T-helper 17 cell (primary cell): ENCODE results near the gene TMEM126A. TPM values are rescaled to one million over a fixed set of nuclear protein-coding genes. Genes with fewer than 3 reads are reported as not detected.
"Not testable (repeated sequence)": the region's sequence is repeated elsewhere in the genome, so short reads cannot be mapped to it uniquely, and the experiment has no call there.

ENCODE experiments used
- ATAC-seq: fragments of 150-1000 bp; cut with Tn5 transposase; 2 replicates; pipeline ENCODE4 v1.10.0; 2021; ENCODE audit warnings: mild to moderate bottlenecking, moderate library complexity
- DNase-seq, 3 donors: peaks; one replicate each; pipeline versions ENCODE4 v3.0.0 to v3.0.0-alpha.2; 2020 to 2021
- H3K9me3 ChIP-seq: one replicate; pipeline ENCODE4 v1.7.0; 2013; ENCODE audit warnings: low read length, mild to moderate bottlenecking; ENCODE audit not compliant: control insufficient read depth, poor library complexity, severe bottlenecking
- H3K27ac Mint-ChIP-seq: one replicate; pipeline ENCODE4 v1.8.0; 2022; ENCODE audit warnings: mild to moderate bottlenecking, moderate library complexity, mixed read lengths
- H3K27me3 Mint-ChIP-seq: one replicate; pipeline ENCODE4 v1.8.0; 2022; ENCODE audit warnings: mixed read lengths
- H3K36me3 Mint-ChIP-seq: one replicate; pipeline ENCODE4 v1.8.0; 2022; ENCODE audit warnings: low read depth, mixed read lengths
- H3K4me1 Mint-ChIP-seq: one replicate; pipeline ENCODE4 v1.8.0; 2022; ENCODE audit warnings: mild to moderate bottlenecking, mixed read lengths
- H3K4me3 Mint-ChIP-seq: one replicate; pipeline ENCODE4 v1.8.0; 2022; ENCODE audit warnings: mild to moderate bottlenecking, moderate library complexity, mixed read lengths
- total RNA-seq, 4 donors: library from RNA in 2 of 4; stranded (reverse) in 2 of 4; gene quantifications; one replicate each; pipeline ENCODE4 v1.2.3 and lab custom pipeline; 2022 to 2026

The TMEM126A gene
- total RNA-seq, 2 donors from 2014 or later, result 19.6 to 21.1 TPM

DNA sequence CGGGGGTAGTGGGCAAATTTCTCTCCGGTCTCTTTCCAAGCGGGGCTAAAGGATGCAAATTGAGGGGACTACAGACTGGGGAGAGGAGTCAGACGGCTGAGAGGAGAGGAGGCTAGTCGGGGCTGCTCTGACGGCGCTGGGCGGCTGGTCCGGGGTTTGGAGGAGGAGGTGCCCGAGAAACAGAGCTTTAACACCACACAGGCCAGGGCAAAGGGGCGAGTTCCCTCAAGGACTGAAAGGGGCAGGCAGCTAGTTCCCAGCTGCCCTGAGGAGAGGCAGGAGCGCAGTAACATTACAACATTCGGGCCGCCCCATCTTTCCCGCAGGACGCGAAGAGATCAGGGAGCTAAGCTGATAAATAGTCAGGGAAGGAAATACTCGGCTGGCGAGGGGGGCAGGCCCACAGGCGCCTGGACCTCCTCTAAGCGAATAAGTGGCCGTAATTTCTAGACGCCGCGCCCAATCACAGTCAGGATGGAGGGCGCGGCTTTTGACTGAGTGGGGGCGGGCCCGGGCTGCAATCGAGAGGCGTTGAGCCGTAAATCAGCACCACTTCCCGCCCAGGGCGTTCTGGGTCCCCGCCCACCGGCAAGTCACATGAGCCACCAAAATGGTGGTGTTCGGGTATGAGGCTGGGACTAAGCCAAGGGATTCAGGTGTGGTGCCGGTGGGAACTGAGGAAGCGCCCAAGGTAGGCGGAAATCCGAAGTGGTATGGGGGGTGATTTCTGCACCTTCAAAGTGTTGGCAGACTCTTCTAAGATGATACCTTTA is 19.6 kb upstream of the TMEM126A start, which contains the start of gene TMEM126B:
Gene TMEM126B (plus strand): TSS at position 596 of the 773 bp plus-strand sequence. CDS start 15 bp downstream, at position 611.
- peaks cover 25% of the 10 kb centered on the region for H3K4me1 Mint-ChIP-seq
- DNase-seq, result peak; percentile 90 to 94 (median 90)
- peak within 1 kb of the TSS; percentile 99 for H3K27ac Mint-ChIP-seq
- peaks cover 6% of the 10 kb centered on the region for H3K36me3 Mint-ChIP-seq
- ATAC-seq, result peak; percentile 98
- H3K9me3 ChIP-seq, result no peaks in the 10 kb centered on the region
- H3K4me3 Mint-ChIP-seq, result peak within 1 kb of the TSS; percentile 98
- peaks cover 4% of the 10 kb centered on the region for H3K27me3 Mint-ChIP-seq

DNA sequence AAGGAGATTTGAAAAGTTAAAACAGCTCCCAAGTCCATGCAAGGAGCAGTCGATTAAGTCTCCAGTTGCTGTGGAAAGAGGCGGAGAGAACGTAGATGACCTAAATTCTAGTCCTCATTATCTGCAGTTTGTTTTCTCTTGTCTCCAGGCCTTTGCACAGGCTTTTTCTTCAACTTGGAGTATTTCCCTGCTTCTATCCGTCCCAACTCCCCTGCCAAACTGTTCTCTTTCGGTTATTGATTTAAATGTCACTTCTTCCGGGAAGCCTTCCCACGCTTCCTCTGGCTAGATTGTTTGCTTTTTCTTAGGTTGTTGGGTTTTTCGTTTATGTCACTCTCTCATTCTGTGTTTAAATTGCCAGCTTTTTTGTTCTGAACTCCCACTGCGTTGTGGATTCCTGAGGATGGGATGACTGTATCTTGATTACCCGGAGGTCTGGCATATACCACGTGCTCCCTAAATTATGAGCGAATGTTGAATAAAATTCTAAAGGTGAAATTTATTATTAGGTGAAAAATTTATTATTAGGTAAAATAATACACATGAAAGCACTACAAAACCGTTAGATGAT is 18.9 kb upstream of the TMEM126A start:
- H3K9me3 ChIP-seq, result no peaks in the 10 kb centered on the region
- Mint-ChIP-seq H3K27me3 (peaks cover 4% of the 10 kb centered on the region), H3K27ac (peak overlapping the region; percentile 99), H3K4me1 (peaks cover 25% of the 10 kb centered on the region), H3K36me3 (peaks cover 6% of the 10 kb centered on the region), H3K4me3 (peak overlapping the region; percentile 98)
- ATAC-seq (peak; percentile 20), DNase-seq (no peak)

DNA sequence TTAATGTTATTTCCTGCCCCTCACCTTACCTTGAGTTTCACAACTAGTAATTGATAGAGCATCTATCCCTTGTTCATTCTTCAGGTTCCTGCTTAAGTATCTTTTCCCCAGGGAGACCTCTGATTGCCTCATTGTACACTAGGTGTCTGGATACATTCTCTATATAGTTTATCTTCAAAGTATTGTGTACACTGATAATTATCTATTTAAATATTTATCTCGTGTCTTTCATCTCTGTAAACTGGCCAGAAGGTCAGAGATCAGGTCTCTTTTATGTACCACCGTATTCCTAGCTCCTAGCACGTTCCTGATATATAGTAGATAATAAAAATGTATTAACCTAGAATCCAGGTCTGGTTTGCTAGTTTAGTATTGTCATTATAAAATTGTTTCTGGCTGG is 13.0 kb upstream of the TMEM126A start:
- Mint-ChIP-seq H3K36me3 (peaks cover 7% of the 10 kb centered on the region), H3K4me1 (peaks cover 2% of the 10 kb centered on the region), H3K4me3 (no peak overlapping the region), H3K27ac (no peak overlapping the region), H3K27me3 (no peaks in the 10 kb centered on the region)
- H3K9me3 ChIP-seq, result no peaks in the 10 kb centered on the region
- ATAC-seq (no peak), DNase-seq (no peak)

DNA sequence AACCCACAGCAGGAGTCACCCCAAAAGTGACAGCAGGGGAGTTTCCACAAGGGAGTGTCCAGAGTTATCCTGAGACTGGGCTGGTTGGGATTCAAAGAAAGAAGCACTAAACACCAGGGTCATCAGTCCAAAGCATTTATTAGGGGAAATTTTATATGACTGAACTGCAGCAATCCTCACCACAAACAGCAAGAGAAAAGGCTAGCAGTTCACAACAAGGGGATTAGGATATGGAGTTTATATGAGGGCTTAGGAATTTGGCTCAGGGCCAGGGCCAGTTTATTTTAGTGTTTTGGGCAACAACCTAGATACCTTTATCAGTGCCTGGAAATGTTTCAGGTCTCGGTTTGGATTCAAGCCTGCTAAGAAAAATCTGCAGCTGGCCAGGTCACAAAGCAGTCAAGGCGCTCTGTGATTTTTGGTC is 4.6 kb upstream of the TMEM126A start:
- Mint-ChIP-seq H3K4me3 (no peak overlapping the region), H3K27me3 (peaks cover 16% of the 10 kb centered on the region), H3K27ac (no peak overlapping the region), H3K4me1 (peaks cover 8% of the 10 kb centered on the region), H3K36me3 (peaks cover 9% of the 10 kb centered on the region)
- ATAC-seq (no peak), DNase-seq (no peak)
- no peaks in the 10 kb centered on the region for H3K9me3 ChIP-seq

DNA sequence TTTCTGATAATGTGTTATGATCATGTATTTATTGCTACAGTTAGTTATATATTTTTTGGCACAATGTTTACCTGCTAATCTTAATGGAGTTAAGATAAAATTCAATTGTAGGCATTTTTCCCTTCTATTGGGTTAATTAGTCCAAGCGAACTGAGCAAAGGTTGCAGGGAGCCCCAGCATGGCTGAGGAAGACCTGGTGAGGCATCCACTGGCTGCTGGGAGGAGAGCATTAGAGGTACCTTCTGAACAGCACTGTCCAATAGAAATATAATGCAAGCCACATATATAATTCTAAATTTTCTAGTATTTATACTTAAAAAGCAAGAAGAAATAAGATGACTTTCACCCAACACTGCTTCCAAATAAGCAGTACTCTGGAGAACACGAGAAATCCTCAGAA is 689 bp upstream of the TMEM126A start:
- ATAC-seq (no peak), DNase-seq (no peak)
- H3K27ac Mint-ChIP-seq, result peak overlapping the region; percentile 96
- H3K4me3 Mint-ChIP-seq, result peak overlapping the region; percentile 97
- H3K27me3 Mint-ChIP-seq, result peaks cover 11% of the 10 kb centered on the region
- peaks cover 15% of the 10 kb centered on the region for H3K4me1 Mint-ChIP-seq
- peaks cover 4% of the 10 kb centered on the region for H3K36me3 Mint-ChIP-seq
- H3K9me3 ChIP-seq, result no peaks in the 10 kb centered on the region

DNA sequence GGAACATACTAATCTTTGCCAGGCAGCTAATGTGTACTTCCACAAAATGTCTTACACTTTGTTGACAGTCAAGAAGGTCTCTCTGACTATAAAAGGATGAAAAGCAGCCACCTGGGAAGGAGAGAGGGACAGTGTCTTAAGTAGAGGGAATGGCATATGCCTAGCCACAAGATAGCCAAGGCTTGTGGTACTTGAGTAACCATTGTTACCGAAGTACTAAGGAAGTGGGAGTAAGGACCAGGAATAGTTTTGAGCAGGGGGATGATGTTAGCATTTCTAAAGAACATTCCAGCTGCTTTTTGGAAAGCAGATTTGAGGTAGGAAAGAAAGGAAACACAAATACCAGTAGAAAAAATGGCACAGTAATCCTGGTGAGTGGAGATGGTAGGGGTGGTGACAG is 3.4 kb downstream of the TMEM126A start:
- no peaks in the 10 kb centered on the region for H3K27me3 Mint-ChIP-seq
- H3K4me1 Mint-ChIP-seq, result peaks cover 24% of the 10 kb centered on the region
- H3K36me3 Mint-ChIP-seq, result peaks cover 4% of the 10 kb centered on the region
- ATAC-seq, result no peak
- peak overlapping the region; percentile 41 for H3K27ac Mint-ChIP-seq
- DNase-seq, result no peak
- no peak overlapping the region for H3K4me3 Mint-ChIP-seq
- no peaks in the 10 kb centered on the region for H3K9me3 ChIP-seq

DNA sequence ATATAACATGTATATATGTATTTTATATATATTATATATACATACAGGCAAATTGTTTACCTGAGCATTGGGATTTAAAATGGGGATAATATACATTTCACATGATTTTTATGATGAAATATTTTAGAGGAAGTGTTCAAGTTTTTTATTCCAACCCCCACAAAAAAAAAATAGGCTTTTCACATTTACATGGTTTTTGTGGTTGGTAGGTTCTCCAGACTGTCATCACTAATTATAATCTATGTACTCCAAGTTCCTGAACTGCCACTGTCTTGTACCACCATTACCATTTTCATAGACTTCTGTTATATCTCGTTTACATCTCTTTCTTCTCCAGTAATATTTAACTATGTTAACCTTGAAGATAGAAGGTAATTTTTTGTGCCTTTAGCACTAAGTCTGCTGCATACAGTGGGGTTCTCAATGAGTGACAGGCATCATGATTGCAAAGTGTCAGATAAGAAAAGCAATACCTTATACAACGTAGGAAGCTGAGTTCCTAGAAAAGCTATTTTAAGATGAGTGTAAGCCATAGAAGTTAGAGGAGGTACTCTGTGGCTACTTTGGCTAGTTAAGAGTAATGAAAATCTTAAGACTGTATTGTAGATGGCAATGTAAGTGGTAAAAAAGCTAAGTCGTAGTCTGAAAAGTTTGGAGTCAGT is 5.2 kb downstream of the TMEM126A start:
- Mint-ChIP-seq H3K27ac (no peak overlapping the region), H3K4me3 (no peak overlapping the region), H3K4me1 (peaks cover 23% of the 10 kb centered on the region), H3K27me3 (no peaks in the 10 kb centered on the region), H3K36me3 (peaks cover 3% of the 10 kb centered on the region)
- H3K9me3 ChIP-seq, result no peaks in the 10 kb centered on the region
- no peak for ATAC-seq
- no peak for DNase-seq

DNA sequence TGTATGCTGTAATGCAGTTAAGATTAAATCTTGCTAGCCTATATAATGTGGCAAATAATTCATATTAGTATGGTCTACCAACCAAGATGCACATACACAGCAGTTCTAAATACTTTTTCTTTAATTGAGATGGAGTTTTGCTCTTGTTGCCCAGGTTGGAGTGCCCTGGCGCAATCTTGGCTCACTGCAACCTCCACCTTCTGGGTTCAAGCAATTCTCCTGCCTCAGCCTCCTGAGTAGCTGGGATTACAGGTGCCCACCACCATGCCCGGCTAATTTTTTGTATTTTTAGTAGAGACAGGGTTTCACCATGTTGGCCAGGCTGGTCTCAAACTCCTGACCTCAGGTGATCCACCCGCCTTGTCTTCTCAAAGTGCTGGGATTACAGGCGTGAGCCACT is 6.6 kb downstream of the TMEM126A start:
- H3K27ac Mint-ChIP-seq, H3K27me3 Mint-ChIP-seq, ATAC-seq, H3K36me3 Mint-ChIP-seq, H3K9me3 ChIP-seq, H3K4me3 Mint-ChIP-seq, DNase-seq: not testable (repeated sequence)
- H3K4me1 Mint-ChIP-seq, result peaks cover 18% of the 10 kb centered on the region

DNA sequence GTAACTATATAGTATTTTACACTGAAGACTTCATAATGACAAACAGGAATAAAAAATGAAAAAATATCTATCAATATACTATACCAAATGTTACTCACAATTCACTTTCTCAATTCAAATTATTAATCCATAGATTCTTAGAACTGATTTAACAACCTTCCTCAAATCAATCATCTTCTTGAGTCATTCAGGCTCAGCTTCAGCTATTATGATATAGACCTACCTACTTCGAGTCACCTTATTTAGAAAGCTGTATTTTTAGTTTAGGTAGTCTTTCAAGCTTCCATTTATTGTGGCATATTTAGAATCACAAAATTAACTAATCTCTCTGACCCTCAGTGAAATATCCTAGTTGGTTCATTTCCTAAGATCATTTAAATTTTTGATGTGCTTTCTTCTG is 9.0 kb downstream of the TMEM126A start:
- no peaks in the 10 kb centered on the region for H3K9me3 ChIP-seq
- no peaks in the 10 kb centered on the region for H3K27me3 Mint-ChIP-seq
- H3K27ac Mint-ChIP-seq, result peak overlapping the region; percentile 78
- H3K4me3 Mint-ChIP-seq, result no peak overlapping the region
- peaks cover 28% of the 10 kb centered on the region for H3K4me1 Mint-ChIP-seq
- ATAC-seq (no peak), DNase-seq (no peak)
- H3K36me3 Mint-ChIP-seq, result no peaks in the 10 kb centered on the region

DNA sequence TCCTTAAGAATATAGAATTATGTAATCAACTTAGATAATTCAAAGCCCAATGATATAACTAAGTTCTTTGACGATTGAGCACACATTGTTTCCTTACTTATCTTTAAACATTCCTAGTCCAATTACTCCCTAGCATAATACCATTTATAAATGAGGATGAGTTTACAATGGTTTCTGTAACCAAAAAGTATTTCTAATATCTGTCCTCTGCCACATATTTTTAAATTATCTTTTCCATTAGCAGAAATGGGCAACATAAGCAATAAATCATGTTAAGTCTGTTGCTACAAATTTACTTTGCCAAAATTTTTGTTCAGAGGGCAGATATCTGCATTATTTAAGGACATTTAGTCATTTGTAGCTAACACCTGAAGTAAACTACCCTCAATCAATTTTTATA is 10.4 kb downstream of the TMEM126A start:
- H3K27ac Mint-ChIP-seq, result peak overlapping the region; percentile 86
- peaks cover 26% of the 10 kb centered on the region for H3K4me1 Mint-ChIP-seq
- H3K9me3 ChIP-seq, result no peaks in the 10 kb centered on the region
- DNase-seq, result no peak
- no peaks in the 10 kb centered on the region for H3K36me3 Mint-ChIP-seq
- no peak for ATAC-seq
- no peaks in the 10 kb centered on the region for H3K27me3 Mint-ChIP-seq
- H3K4me3 Mint-ChIP-seq, result no peak overlapping the region

DNA sequence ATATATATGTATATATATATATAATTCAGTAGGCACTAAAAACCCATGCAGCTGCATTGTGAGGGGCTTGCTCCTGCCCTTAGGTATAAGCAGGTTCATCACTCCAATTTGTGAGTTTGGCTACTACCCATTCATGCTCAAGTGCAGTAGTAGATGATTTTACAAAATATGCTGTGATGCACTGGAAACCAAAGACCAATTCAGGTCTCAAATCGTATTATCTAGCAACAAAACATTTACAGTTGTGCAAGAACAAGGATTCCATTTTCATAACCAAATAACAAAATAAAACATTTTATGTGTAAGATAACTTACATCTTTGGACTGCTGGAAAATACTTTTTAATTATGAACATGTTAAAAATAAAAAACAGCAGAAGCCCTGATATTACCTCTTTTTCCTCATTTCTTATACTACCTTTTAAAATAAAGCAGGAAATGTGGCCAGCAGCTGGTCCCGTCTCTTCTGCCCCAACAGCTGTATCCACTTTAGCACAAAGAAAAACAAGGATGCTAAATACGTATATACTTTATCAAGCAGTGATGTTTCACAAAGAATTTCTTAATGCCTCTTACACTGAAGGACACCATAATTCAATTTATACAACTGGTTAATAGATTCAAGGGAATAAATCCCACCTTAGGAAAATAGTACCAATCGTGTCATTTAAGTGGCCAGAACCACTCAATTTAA is 14.4 kb downstream of the TMEM126A start:
- Mint-ChIP-seq H3K4me1 (peaks cover 34% of the 10 kb centered on the region), H3K36me3 (peaks cover 3% of the 10 kb centered on the region), H3K4me3 (peak overlapping the region; percentile 56), H3K27me3 (no peaks in the 10 kb centered on the region), H3K27ac (peak overlapping the region; percentile 100)
- ATAC-seq, result no peak
- H3K9me3 ChIP-seq, result no peaks in the 10 kb centered on the region
- DNase-seq, result no peak

DNA sequence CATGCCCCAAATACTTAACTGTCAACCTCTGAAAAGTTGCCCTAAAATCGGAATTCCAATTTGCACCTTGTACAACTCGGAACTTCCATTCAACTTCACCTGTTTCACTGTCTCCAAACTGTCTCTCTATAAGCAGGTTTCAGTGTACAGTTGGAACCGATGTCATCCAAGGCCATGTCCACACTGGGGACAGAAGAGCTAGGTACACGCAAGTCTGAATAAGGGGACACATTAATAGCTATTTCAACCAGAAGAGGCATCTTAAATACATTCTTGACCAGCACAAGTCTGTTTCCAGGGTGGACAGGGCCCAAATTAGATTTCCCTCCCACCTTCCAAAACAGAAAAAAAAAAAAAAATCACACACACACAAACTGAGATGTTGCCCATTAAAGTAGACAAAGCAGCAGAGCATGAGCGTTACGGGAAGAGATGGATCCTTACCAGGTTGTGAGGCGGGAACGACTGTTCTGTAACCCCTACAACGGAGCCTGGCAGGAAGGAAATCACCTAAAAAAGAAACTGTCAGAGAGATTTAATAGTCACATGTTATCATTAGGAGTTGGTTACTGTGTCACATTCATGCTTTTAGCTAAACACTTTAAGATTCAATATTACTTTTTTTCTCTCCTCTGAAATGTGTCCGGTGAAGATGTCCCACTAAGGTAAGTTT is 15.4 kb downstream of the TMEM126A start:
- no peak for DNase-seq
- Mint-ChIP-seq H3K27ac (peak overlapping the region; percentile 100), H3K4me1 (peaks cover 34% of the 10 kb centered on the region), H3K36me3 (peaks cover 3% of the 10 kb centered on the region), H3K4me3 (peak overlapping the region; percentile 100), H3K27me3 (no peaks in the 10 kb centered on the region)
- H3K9me3 ChIP-seq, result no peaks in the 10 kb centered on the region
- ATAC-seq, result peak; percentile 27
